Measurements from ENCODE around the gene LIN9. TPM values are rescaled to one million over a fixed set of nuclear protein-coding genes. Genes with fewer than 3 reads are reported as not detected.

LIN9 gene
- total and polyA plus RNA-seq, 2 experiments from 2014 or later: 11.8 to 16.9 TPM

DNA sequence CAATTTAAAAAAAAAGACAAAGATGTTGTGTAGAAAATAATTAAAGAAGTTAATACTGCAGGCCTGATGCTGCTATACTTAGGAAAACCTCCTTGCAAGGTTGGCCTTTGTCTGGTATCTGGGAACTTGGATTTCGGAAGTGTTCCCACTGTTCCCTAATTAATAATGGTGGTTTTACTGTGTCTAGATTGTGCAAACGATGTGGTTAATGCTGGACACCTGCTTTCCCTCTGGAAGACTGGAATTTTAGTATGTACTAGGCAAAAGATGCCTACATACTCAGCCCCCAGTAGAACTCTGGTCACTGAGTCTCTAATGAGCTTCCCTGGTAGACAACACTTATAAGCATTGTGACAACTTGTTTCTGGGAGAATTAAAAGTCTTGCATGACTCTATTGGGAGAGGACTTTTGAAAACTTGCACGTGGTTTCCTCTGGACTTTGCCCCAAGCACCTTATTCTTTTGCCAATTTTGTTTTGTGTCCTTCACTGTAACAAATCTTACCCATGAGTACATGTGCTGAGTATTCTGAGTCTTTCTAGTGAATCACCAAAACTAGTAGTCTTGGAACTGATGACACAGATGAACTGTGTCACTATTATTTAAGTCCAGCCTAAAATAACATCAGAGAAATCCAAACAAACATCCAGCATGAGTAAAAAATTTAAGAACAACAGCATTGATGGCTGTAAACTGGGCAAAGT lies 40.4 kb downstream of the LIN9 start:
- Histone ChIP-seq H3K4me2 (no peak overlapping the region), H3K4me3 (no peak overlapping the region), H3K4me1 (ENCODE audit: insufficient read depth) (no peaks in the 10 kb centered on the region), H3K36me3 (ENCODE audit: insufficient read depth) (peaks cover 2% of the 10 kb centered on the region), H3K27me3 (ENCODE audit: insufficient read depth) (no peaks in the 10 kb centered on the region), H4K20me1 (replicated peaks; ENCODE audit: insufficient read depth) (no peaks in the 10 kb centered on the region), H3K79me2 (replicated peaks; ENCODE audit: insufficient read depth) (no peaks in the 10 kb centered on the region; the same call in 1 of the 2 replicates), H3F3A (replicated peaks; ENCODE audit: low read depth) (no peaks in the 10 kb centered on the region), H3K27ac (ENCODE audit: low read depth) (no peak overlapping the region), H3K9me2 (ENCODE audit: insufficient read depth) (no peaks in the 10 kb centered on the region), H2AFZ (no peak overlapping the region)
- peaks cover 2% of the 10 kb centered on the region; the same call in 2 of the 3 replicates for H3K4me1 Mint-ChIP-seq
- H3K4me3 Mint-ChIP-seq: no peak overlapping the region
- no peaks in the 10 kb centered on the region for H3K9me3 Mint-ChIP-seq
- peaks cover 18% of the 10 kb centered on the region for H3K36me3 Mint-ChIP-seq (ENCODE audit: low read depth)
- no peak overlapping the region for H3K27ac Mint-ChIP-seq
- ATAC-seq (no peak), DNase-seq (ENCODE audit: low spot score) (no peak)
- H3K27me3 Mint-ChIP-seq (ENCODE audit: insufficient read depth, low read depth, poor library complexity): no peaks in the 10 kb centered on the region
- TF ChIP-seq, protein P1, sequence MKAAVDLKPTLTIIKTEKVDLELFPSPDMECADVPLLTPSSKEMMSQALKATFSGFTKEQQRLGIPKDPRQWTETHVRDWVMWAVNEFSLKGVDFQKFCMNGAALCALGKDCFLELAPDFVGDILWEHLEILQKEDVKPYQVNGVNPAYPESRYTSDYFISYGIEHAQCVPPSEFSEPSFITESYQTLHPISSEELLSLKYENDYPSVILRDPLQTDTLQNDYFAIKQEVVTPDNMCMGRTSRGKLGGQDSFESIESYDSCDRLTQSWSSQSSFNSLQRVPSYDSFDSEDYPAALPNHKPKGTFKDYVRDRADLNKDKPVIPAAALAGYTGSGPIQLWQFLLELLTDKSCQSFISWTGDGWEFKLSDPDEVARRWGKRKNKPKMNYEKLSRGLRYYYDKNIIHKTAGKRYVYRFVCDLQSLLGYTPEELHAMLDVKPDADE (IDR thresholded peaks at IDR 0.05): no peak

DNA sequence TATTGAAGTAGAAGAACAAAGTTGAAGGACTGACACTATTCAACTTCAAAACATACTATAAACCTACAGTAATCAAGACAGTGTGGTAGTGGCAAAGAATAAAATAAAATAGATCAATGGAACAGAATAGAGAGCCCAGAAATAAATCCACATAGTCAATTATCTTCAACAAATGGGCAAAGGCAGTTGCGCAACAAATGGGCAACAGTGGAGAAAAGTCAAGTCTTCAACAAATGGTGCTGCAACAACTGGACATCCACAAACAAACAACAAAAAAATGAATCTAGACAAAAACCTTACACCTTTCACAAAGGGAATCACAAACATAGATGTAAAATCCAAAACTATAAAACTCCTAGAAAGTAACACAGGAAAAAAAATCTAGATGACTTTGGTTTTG lies 47.1 kb downstream of the LIN9 start:
- Mint-ChIP-seq H3K27me3 (ENCODE audit: insufficient read depth, low read depth, poor library complexity) (no peaks in the 10 kb centered on the region), H3K4me1 (no peaks in the 10 kb centered on the region), H3K4me3 (no peak overlapping the region), H3K27ac (no peak overlapping the region), H3K36me3 (ENCODE audit: low read depth) (peaks cover 65% of the 10 kb centered on the region), H3K9me3 (peaks cover 18% of the 10 kb centered on the region; the same call in 2 of the 3 replicates)
- no peak overlapping the region for H3K4me2 ChIP-seq
- H4K20me1 ChIP-seq (replicated peaks; ENCODE audit: insufficient read depth): no peaks in the 10 kb centered on the region
- H3K36me3 ChIP-seq (ENCODE audit: insufficient read depth): peaks cover 17% of the 10 kb centered on the region
- no peak overlapping the region for H3K4me3 ChIP-seq
- no peaks in the 10 kb centered on the region for H3F3A ChIP-seq (replicated peaks; ENCODE audit: low read depth)
- no peaks in the 10 kb centered on the region for H3K9me2 ChIP-seq (ENCODE audit: insufficient read depth)
- no peaks in the 10 kb centered on the region for H3K27me3 ChIP-seq (ENCODE audit: insufficient read depth)
- H3K79me2 ChIP-seq (replicated peaks; ENCODE audit: insufficient read depth): 0 out of 2 replicates have a peak, but pooled peaks cover 6% of the 10 kb centered on the region
- DNase-seq (ENCODE audit: low spot score) (no peak), ATAC-seq (no peak)
- no peak overlapping the region for H3K27ac ChIP-seq (ENCODE audit: low read depth)
- H3K4me1 ChIP-seq (ENCODE audit: insufficient read depth): no peaks in the 10 kb centered on the region
- TF ChIP-seq, protein P2, sequence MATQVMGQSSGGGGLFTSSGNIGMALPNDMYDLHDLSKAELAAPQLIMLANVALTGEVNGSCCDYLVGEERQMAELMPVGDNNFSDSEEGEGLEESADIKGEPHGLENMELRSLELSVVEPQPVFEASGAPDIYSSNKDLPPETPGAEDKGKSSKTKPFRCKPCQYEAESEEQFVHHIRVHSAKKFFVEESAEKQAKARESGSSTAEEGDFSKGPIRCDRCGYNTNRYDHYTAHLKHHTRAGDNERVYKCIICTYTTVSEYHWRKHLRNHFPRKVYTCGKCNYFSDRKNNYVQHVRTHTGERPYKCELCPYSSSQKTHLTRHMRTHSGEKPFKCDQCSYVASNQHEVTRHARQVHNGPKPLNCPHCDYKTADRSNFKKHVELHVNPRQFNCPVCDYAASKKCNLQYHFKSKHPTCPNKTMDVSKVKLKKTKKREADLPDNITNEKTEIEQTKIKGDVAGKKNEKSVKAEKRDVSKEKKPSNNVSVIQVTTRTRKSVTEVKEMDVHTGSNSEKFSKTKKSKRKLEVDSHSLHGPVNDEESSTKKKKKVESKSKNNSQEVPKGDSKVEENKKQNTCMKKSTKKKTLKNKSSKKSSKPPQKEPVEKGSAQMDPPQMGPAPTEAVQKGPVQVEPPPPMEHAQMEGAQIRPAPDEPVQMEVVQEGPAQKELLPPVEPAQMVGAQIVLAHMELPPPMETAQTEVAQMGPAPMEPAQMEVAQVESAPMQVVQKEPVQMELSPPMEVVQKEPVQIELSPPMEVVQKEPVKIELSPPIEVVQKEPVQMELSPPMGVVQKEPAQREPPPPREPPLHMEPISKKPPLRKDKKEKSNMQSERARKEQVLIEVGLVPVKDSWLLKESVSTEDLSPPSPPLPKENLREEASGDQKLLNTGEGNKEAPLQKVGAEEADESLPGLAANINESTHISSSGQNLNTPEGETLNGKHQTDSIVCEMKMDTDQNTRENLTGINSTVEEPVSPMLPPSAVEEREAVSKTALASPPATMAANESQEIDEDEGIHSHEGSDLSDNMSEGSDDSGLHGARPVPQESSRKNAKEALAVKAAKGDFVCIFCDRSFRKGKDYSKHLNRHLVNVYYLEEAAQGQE (IDR thresholded peaks at IDR 0.05; ENCODE audit: unreplicated experiment): no peak
- TF ChIP-seq EZH2 (IDR thresholded peaks at IDR 0.05; ENCODE audit: low read depth, unreplicated experiment) (no peak), ZNF331 (CRISPR knock-in tag; IDR thresholded peaks at IDR 0.05; ENCODE audit: low read depth) (no peak), JUNB (IDR thresholded peaks at IDR 0.05; ENCODE audit: unreplicated experiment) (no peak), POLR2AphosphoS5 (IDR thresholded peaks at IDR 0.05; ENCODE audit: low read depth) (no peak)
- TF ChIP-seq, protein P3, sequence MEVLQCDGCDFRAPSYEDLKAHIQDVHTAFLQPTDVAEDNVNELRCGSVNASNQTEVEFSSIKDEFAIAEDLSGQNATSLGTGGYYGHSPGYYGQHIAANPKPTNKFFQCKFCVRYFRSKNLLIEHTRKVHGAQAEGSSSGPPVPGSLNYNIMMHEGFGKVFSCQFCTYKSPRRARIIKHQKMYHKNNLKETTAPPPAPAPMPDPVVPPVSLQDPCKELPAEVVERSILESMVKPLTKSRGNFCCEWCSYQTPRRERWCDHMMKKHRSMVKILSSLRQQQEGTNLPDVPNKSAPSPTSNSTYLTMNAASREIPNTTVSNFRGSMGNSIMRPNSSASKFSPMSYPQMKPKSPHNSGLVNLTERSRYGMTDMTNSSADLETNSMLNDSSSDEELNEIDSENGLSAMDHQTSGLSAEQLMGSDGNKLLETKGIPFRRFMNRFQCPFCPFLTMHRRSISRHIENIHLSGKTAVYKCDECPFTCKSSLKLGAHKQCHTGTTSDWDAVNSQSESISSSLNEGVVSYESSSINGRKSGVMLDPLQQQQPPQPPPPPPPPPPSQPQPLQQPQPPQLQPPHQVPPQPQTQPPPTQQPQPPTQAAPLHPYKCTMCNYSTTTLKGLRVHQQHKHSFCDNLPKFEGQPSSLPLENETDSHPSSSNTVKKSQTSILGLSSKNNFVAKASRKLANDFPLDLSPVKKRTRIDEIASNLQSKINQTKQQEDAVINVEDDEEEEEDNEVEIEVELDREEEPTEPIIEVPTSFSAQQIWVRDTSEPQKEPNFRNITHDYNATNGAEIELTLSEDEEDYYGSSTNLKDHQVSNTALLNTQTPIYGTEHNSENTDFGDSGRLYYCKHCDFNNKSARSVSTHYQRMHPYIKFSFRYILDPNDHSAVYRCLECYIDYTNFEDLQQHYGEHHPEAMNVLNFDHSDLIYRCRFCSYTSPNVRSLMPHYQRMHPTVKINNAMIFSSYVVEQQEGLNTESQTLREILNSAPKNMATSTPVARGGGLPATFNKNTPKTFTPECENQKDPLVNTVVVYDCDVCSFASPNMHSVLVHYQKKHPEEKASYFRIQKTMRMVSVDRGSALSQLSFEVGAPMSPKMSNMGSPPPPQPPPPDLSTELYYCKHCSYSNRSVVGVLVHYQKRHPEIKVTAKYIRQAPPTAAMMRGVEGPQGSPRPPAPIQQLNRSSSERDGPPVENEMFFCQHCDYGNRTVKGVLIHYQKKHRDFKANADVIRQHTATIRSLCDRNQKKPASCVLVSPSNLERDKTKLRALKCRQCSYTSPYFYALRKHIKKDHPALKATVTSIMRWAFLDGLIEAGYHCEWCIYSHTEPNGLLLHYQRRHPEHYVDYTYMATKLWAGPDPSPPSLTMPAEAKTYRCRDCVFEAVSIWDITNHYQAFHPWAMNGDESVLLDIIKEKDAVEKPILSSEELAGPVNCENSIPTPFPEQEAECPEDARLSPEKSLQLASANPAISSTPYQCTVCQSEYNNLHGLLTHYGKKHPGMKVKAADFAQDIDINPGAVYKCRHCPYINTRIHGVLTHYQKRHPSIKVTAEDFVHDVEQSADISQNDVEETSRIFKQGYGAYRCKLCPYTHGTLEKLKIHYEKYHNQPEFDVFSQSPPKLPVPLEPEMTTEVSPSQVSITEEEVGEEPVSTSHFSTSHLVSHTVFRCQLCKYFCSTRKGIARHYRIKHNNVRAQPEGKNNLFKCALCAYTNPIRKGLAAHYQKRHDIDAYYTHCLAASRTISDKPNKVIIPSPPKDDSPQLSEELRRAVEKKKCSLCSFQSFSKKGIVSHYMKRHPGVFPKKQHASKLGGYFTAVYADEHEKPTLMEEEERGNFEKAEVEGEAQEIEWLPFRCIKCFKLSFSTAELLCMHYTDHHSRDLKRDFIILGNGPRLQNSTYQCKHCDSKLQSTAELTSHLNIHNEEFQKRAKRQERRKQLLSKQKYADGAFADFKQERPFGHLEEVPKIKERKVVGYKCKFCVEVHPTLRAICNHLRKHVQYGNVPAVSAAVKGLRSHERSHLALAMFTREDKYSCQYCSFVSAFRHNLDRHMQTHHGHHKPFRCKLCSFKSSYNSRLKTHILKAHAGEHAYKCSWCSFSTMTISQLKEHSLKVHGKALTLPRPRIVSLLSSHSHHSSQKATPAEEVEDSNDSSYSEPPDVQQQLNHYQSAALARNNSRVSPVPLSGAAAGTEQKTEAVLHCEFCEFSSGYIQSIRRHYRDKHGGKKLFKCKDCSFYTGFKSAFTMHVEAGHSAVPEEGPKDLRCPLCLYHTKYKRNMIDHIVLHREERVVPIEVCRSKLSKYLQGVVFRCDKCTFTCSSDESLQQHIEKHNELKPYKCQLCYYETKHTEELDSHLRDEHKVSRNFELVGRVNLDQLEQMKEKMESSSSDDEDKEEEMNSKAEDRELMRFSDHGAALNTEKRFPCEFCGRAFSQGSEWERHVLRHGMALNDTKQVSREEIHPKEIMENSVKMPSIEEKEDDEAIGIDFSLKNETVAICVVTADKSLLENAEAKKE (CRISPR knock-in tag; IDR thresholded peaks at IDR 0.05): no peak
- no peak overlapping the region for H2AFZ ChIP-seq

Data from GM23338 (cell line).